HL-60/S4 (cell line): ENCODE results near the gene SPG11.
"Not testable (repeated sequence)": the region's sequence is repeated elsewhere in the genome, so short reads cannot be mapped to it uniquely, and the experiment has no call there.

Source experiments
- in situ Hi-C: fragments of 300-500 bp; cut with MboI; formaldehyde crosslinking; loops from 2 replicates; pipeline ENCODE4 v1.14.3; 2022; ENCODE audit warnings: low sequenced_read_pairs

Gene SPG11

DNA sequence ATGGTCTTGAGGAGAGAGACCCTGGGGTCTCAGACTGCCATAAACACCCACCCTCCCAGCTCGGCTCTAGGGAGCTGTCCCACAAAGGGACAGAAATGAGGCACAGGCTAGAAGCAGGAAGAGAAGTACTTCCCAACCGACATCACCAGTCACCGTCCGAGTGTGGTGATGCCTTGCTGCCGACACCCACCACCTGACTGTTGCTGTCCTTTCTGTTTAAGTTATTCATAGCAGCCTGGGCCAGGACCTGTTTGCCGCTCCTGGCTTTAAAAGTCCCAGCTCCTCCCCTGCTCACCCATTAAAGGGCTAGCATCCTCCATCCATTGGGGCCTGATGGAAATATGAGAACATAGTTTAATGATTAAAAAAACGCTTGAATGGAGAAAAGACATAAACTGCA, 13.2 kb upstream of the SPG11 start:
- in situ Hi-C loops = no loop called here

- in situ Hi-C loops = no loop called here
Observed at GRCh38 chr15:44675911-44676310, 12.4 kb upstream of the SPG11 start.

GRCh38 chr15:44673639-44674038, 10.2 kb upstream of the SPG11 start:
- in situ Hi-C loops = no loop called here

GRCh38 chr15:44670087-44670950, 6.9 kb upstream of the SPG11 start:
- in situ Hi-C loops = no loop called here

GRCh38 chr15:44668921-44669320, 5.5 kb upstream of the SPG11 start:
- in situ Hi-C loops = no loop called here

DNA sequence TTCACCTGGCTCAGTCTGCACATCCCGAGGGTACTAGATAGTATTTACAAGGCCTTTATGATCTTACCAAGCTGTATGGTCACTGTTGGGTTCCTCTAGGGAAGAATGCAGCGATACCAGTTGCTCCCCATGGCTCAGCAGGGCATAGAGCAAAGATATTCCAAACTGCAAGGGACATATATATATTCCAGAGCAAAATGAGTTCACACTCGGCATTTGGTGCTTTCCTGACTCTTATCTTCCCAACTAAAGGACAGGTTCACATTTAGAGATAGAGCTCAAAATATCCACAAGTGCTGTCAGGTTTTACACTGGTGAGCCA, 3.5 kb upstream of the SPG11 start:
- in situ Hi-C loops = no loop called here

- in situ Hi-C loops = no loop called here
Observed at GRCh38 chr15:44666210-44667038, 3.0 kb upstream of the SPG11 start.

DNA sequence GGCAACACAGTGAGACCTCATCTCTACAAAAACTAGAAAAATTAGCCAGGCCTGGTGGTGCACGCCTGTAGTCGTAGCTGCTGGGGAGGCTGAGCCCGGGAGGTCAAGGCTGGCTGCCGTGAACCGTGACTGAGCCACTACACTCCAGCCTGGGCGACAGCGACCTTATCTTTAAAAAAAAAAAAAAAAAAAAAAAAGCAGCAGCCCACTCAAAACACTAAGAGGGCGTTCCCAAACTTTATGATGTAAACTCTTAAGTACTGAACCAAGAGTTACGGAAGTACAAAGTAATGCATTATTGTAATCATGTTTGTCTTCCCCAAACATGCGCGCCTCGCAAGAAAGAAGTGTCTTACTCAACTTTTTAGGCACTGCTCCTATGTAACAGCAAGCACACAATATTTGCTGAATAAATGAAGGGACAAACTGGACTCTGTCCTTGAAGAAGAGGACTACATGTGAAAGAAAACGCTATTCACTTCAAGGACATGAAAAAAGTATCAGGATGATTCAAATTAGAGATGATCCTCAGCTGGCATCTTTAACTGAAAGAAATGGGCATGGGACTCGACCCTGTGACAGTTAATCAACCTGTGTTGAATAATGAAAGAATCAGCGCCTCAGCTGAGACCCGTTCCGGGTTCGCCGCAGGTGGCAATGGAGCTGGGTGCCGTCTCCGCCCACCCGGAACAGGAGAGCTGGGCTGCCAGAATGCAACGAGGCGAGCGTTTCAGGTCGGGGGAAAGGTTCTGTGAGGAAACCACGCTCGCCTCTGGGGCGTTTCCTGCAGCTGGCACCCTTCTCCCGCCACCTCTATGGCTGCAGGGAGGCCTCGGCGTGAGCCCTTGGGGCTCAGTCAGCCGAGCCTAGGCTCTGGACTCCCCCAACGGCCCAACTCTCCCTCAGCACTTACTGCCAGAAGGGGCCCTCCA, 718 bp downstream of the SPG11 start:
- in situ Hi-C loops = loop anchor here (5.0 kb wide), 1 partner anchor 70 kb away; no protein-coding TSS in a partner anchor

- in situ Hi-C loops = loop anchor here (5.0 kb wide), 1 partner anchor 71 kb away; no protein-coding TSS in a partner anchor
Observed at GRCh38 chr15:44661576-44661975, 1.9 kb downstream of the SPG11 start.

DNA sequence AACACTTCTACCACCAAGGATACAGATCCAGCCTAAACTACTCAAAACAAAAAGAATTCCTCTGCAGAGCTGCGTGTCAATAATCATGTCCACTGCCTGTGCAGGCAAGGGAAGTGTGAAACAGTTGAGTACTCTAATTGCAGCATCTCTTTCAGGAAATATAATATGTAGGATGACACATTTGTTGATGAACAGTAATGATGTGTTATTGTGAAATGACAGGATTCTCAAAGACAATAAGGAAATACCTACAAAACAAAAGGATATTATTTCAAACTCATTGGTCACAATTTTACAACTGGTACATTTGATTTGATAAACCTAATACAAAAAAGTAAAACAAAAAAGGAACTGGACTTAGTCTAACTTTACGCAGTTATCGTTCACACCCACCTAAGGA, 4.4 kb downstream of the SPG11 start:
- in situ Hi-C loops = no loop called here

- in situ Hi-C loops = no loop called here
Observed at GRCh38 chr15:44657378-44657777, 6.1 kb downstream of the SPG11 start.

DNA sequence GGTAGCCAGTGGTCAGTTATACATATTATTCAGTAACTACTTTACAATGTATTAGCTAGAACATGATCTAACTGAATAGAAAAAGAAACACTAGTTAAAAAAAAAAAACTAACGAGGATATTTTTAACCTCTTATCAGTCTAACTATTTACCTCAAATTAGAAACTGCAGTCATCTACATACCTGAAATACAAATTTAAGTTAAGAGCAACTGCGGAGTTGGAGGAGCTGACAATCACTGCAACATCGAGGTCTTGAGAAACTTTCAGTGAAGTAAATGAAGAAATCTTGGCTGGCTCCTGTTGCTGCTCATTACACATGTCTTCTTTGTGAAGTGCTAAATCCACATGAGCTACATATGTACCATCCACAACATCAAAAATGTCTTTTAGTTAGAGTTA, 6.5 kb downstream of the SPG11 start:
- in situ Hi-C loops = no loop called here

DNA sequence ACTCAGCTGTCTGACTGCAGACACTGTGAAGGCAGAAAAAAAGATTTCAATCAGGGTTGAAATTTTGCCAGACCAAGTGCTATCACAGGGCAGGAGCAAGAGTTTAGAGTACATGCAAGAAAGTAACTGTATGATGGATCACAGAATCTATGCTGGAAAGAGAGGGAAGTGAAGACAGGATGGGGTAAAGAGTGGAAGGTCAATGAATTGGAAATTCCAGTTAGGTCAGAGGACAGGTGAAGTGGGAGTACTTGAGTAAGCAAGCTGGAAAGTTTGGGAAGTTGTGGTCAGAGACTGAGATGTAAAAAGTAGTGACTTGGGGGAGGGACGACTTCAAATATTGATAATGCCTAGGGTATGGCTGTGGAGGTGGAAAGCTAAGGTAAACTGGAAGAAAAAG, 7.2 kb downstream of the SPG11 start:
- in situ Hi-C loops = no loop called here

DNA sequence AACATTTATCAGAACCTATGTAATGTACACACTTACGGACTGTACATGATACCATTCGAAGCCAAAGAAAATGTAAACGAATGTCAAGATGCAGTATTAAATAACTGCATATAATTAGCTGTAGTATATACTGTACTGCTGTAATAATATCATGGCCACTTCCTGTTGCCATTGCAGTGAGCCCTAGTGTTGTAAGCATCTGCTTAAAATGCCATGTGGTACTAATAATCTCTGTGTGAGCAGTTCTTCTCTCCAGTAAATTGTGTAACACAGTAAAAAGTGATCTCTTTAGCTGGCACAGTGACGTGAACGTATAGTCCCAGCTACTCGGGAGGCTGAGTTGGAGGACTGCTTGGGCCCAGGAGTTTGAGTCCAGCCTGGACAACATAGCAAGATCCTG, 8.6 kb downstream of the SPG11 start:
- in situ Hi-C loops = no loop called here

DNA sequence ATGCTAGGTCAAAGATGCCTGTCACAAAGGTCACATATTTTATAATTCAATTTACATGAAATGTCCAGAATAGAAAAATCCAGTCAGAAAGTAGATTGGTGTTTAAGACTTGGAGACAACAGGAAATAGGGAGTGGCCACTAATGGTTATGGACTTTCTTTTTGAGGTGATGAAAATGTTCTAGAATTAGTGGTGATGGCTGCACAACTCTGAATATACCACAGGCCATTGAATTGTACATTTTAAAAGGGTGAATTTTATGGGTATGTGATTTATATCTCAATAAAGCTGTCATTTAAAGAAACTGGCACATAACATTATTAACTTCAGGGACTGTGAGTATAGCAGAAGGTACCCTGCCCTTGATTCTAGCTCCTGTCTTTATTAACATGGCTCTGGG, 15.8 kb downstream of the SPG11 start:
- in situ Hi-C loops = no loop called here

- in situ Hi-C loops = no loop called here
Observed at GRCh38 chr15:44647036-44647435, 16.4 kb downstream of the SPG11 start.

- in situ Hi-C loops = no loop called here
Observed at GRCh38 chr15:44646460-44646859, 17.0 kb downstream of the SPG11 start.

DNA sequence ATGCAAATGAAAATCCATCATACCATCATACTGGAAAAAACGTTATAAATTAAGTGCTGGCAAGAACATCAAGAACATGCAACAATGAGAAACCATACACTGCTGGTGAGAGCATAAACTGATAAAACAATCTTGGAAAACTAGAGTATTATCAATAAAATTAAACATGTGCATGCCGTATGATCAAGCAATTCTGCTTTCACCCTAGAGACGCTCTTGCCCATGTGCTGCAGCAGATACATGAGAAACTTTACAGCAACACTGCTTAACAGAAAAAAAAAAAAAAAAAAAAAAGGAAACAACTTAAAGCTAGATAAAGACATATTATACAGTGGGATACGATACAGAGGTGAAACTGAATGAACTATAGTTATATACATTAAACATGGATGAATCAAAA, 21.8 kb downstream of the SPG11 start:
- in situ Hi-C loops = no loop called here

DNA sequence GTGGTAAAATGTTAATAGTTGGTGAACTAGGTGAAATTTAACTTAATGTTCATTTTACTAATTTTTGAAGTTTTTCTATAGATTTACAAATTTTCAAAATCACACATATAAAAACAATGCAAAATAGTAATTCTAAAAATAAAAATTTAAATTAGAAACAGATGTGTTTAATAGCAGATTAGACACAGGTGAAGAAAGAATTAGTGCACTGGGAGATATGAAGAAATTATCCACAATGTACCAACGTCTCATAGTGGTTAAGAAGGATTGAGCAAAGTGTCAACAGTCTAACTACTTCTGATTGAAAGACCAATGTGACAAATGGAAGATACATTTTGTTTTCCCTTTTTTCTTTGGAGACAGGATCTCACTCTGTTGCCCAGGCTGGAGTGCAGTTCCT, 26.5 kb downstream of the SPG11 start:
- in situ Hi-C loops = no loop called here

GRCh38 chr15:44633603-44634002, 29.9 kb downstream of the SPG11 start:
- in situ Hi-C loops = no loop called here

DNA sequence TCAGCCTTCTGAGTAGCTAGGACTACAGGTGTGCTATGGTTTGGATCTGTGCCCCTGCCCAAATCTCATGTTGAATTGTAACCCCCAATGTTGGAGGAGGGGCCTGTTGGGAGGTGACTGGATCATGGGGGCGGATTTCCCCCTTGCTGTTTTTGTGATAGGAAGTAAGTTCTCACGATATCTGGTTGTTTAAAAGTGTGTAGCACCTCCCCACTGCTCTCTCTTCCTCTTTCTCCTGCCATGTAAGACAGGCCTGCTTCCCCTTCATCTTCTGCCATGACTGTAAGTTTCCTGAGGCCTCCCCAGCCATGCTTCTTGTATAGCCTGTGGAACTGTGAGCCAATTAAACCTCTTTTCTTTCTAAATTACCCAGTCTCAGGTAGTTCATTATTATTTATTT, 38.2 kb downstream of the SPG11 start:
- in situ Hi-C loops = not testable (repeated sequence)
